SW480 (cell line): ENCODE measurements around the gene DUSP15.
A peak's percentile ranks its signal among the peaks of the same experiment; 100 is the strongest.
"Not testable (repeated sequence)": the region's sequence is repeated elsewhere in the genome, so short reads cannot be mapped to it uniquely, and the experiment has no call there.

Experiments used
- DNase-seq: peaks from one replicate; pipeline ENCODE4 v3.0.0-alpha.2; 2016; ENCODE audit warnings: low spot score

DUSP15 gene

GRCh38 chr20:31869942-31870725 is at the start of gene DUSP15, which contains the start of gene TTLL9:
TSS of gene DUSP15 (minus strand) at chr20:31870527. CDS start at chr20:31870337, 190 bp downstream.
TSS of gene TTLL9 (plus strand) at chr20:31870634. CDS start at chr20:31871127, 493 bp downstream.
- peak; percentile 69 for DNase-seq

DNA sequence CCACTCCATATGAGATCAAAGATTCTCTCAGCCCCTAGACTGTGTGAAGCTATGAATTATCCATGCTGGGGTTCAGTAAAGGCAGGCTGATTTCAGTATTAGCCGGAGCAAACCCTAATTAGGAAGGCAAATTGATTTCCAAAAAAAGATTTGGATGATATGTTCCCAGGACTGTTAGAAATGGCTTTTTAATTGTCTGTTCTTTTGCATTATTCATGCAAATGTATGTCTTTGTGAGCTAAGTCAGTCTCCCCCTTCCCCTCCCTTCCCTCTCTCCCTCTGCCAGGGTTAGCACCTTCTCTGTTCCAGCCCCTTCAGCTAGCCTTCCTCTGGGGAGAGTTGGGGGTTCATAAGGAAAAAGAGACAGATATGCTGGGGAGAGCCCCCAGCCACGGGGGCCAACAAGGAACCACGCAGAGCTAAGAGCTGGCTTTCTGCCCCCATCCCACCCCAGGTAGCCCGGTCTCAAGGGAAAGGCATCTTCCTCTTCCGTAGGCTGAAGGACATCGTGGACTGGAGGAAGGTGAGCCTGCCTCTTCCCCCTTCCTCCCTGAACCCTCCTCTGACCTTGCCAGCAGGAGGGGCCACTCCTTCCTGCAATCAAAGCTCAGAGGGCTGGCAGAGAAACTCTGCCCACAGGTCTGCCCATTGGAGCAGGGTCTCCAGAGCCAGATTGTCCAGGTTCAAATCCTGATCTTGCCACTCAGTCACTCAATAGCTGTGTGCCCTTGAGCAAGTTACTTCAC is 49.3 kb upstream of the DUSP15 start:
- DNase-seq, result no peak

GRCh38 chr20:31918466-31919105 is 48.3 kb upstream of the DUSP15 start:
- no peak for DNase-seq

- not testable (repeated sequence) for DNase-seq
Measured at GRCh38 chr20:31917962-31918412, 47.7 kb upstream of the DUSP15 start.

- DNase-seq, result no peak
Measured at GRCh38 chr20:31916708-31917107, 46.4 kb upstream of the DUSP15 start.

DNA sequence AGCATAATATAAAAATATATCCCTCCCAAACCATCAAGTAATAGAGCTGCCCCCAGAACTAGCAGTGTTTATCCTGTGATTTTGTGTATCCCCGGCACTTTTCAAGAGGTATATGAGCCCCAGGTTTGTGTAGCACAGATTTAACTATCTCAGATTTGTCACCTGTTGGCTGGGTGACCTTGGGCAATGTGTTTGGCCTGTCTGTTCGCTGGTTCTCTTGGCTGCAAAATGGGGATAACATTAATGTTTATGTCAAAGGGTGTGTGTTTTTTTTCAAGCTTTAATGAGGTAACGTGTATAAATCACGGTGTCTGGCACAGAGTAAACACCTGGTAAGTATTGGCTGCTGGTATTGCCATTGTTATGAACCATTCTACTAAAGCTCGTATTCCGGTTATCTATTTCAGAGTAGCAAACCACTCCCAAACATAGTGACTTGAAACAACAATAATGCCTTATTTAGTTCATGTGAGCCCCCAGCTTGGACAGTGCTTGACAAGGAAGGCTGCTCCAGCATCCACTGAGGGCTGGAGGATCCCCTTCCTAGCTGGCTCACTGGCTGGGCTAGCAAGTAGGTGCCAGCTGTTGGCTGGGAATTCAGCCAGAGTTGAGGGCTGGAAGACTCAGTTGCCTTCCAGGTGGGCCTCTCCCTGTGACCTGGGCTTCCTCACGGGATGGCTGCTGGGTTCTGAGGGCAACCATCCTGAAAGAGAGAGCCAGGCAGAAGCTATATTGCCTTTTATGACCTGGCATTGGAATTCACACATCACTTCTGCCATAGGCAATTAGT is 45.4 kb upstream of the DUSP15 start:
- DNase-seq, result no peak

- no peak for DNase-seq
Measured at GRCh38 chr20:31914170-31914569, 43.8 kb upstream of the DUSP15 start.

DNA sequence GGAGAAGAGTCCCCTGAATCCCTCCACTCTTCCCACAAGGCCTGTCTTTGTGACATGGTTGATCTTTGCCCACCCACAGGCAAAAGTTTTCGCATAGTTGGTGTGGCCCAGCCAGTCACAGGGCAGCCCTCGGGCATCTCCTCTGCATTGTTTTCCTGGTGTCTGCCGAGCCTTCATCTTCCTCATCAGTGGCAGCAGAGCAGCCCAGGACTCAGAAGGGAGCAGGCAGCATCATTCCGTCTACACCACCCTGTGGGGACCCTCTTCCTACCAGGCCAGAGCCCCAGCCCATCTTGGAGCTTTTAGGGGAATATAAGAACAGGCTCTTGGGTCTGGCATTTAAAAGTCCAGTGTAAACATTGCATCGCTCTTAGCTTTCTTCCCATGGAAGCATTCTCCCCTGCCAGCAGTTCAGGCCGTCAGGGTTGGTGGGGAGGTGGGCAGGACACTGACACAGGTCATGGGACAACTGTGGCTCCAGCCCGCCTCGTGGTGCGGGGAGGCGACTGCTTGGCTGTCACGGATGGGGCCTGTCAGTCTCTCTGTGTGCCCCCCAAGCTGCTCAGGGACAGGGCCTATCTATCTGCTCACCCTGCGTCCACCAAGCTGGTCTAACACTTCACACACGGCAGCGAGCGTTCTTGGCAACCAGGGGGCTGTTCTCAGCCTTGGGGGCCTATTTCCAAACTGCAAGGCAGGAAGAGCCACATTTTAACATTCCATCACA is 43.3 kb upstream of the DUSP15 start:
- DNase-seq, result no peak

GRCh38 chr20:31910071-31910803 is 39.9 kb upstream of the DUSP15 start:
- no peak for DNase-seq

- DNase-seq, result no peak
Measured at GRCh38 chr20:31909253-31910070, 39.1 kb upstream of the DUSP15 start.

DNA sequence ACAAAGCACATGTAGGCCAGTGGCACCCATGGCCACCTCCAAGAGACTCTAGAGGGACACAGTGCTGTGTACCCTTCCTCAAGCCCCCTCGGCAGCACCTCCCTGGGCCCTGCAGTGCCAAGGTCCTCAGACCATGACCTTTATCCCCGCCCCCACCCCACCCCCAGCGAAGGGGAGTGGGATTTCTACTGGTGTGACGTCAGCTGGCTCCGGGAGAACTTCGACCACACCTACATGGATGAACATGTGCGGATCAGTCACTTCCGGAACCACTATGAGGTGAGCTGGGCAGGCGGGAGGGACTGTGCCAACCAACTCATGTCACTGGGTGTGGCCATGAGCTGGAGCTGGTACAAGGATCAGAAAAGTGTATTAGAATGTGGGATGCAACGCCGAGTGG is 38.1 kb upstream of the DUSP15 start:
- DNase-seq, result peak; percentile 95

DNA sequence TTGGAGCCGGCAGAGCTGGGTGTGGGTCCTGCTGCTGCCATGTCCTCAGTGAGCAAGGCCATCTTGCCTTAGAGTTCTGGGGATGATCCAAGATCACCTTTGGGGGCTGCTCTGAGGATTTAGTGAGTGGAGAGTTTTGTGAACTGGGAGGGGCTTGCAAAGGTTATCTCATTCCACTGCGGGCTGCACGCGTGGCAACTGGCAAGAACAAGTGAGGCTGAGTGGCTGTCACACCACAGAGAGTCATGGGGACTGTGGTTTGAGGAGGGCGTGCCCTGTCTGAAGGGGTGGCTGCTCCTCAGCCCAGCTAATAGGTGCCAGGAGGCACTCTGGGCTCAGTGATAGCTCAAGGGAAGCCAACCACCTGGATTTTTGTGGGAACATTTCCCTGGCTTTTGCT is 37.7 kb upstream of the DUSP15 start:
- DNase-seq, result peak; percentile 83

GRCh38 chr20:31907046-31907445 is 36.7 kb upstream of the DUSP15 start:
- no peak for DNase-seq

GRCh38 chr20:31906001-31906400 is 35.7 kb upstream of the DUSP15 start:
- no peak for DNase-seq

DNA sequence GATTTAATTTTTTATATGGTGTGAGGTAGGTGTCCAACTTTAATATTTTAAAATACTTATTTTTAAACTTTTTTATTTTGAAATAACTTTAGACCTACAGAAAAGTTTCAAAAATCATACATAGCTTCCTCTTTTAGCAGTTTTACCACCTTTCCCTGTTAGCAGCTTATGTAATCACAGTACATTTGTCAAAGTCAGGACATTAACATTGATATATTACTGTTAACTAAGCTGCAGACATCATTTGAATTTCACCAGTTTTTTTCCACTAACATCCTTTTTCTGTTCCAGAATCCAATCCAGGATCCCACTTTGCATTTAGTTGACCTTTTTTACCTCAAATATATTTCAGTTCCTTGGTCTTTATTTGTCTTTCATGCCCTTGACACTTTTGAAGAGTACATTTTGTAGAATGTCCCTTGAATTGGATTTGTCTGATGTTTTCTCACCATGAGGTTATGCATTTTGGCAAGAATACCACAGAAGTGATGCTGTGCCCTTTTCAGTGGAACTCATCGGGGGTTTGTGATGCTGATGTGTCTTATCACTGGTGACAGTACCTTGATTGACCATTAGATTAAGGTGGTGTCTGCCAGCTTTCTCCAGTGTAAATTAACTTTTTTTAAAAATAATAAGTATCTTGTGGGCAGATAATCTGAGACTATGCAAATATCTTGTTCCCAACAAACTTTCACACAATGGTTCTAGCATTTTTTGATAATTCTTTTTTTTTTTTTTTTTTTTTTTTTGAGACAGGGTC is 33.5 kb upstream of the DUSP15 start:
- DNase-seq, result no peak

DNA sequence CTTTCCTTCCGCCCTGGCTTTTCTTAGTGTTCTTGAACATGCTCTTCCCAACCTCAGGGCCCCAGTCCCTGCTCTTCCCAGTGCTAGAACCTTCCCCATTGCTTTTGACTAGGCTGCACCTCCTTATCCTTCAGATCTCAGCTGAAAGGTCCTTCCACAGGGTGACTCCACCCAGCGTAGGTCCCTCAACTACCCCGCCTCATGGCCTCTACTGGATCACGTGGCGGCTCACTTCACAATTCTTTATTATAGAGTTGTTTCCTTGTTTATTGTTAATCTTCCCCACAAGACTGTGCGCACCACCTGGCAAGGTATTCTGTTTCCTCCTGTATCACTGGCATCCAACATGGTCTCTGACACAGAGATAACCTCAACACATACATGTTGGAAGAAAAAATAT is 31.3 kb upstream of the DUSP15 start:
- DNase-seq, result no peak

- no peak for DNase-seq
Measured at GRCh38 chr20:31897541-31897940, 27.2 kb upstream of the DUSP15 start.

GRCh38 chr20:31896049-31896448 is 25.7 kb upstream of the DUSP15 start:
- DNase-seq, result no peak
